Measurements from ENCODE around the gene INSM1. TPM values are rescaled to one million over a fixed set of nuclear protein-coding genes. Genes with fewer than 3 reads are reported as not detected.

The INSM1 gene
- polyA plus RNA-seq (2011; rRNA removed), result not detected in 2 replicates
- not detected in 2 replicates for polyA minus RNA-seq (2011; rRNA and poly(A)+ RNA removed)

GRCh38 chr20:20367575-20368417 lies at the start of gene INSM1:
INSM1 (plus strand) TSS chr20:20368104; CDS start chr20:20368268, 164 bp downstream.
- DNase-seq (ENCODE audit: low read depth), result no peak
- no peak within 1 kb of the TSS for H3K4me3 ChIP-seq (ENCODE audit: low read depth, low read length)
- ChIA-PET CTCF (no interaction called here), POLR2A (no interaction called here)
- no peaks in the 10 kb centered on the region for H3K36me3 ChIP-seq (ENCODE audit: control insufficient read depth, insufficient read depth, low read length)
- TF ChIP-seq CTCF (IDR thresholded peaks at IDR 0.05; ENCODE audit: insufficient read depth, low read depth, low read length), result no peak
- H3K27me3 ChIP-seq (ENCODE audit: control insufficient read depth, insufficient read depth, low read length), result peaks cover 41% of the 10 kb centered on the region

- POLR2A ChIA-PET, result no interaction called here
- CTCF ChIA-PET, result interaction anchor here (0.6 kb wide), 1 partner anchor 9 kb away, joined by 3 read pairs; no protein-coding TSS in a partner anchor
- no peaks in the 10 kb centered on the region for H3K36me3 ChIP-seq (ENCODE audit: control insufficient read depth, insufficient read depth, low read length)
- DNase-seq (ENCODE audit: low read depth), result no peak
- no peaks in the 10 kb centered on the region for H3K27me3 ChIP-seq (ENCODE audit: control insufficient read depth, insufficient read depth, low read length)
- H3K4me3 ChIP-seq (ENCODE audit: low read depth, low read length), result no peak overlapping the region
- TF ChIP-seq CTCF (IDR thresholded peaks at IDR 0.05; ENCODE audit: insufficient read depth, low read depth, low read length), result no peak
Measured at GRCh38 chr20:20318365-20319161, 49.3 kb upstream of the INSM1 start.

- ChIA-PET POLR2A (interaction anchor here (0.6 kb wide), 1 partner anchor 12 kb away, joined by 4 read pairs; no protein-coding TSS in a partner anchor), CTCF (no interaction called here)
- H3K4me3 ChIP-seq (ENCODE audit: low read depth, low read length), result no peak overlapping the region
- H3K27me3 ChIP-seq (ENCODE audit: control insufficient read depth, insufficient read depth, low read length), result no peaks in the 10 kb centered on the region
- DNase-seq (ENCODE audit: low read depth), result no peak
- no peaks in the 10 kb centered on the region for H3K36me3 ChIP-seq (ENCODE audit: control insufficient read depth, insufficient read depth, low read length)
- TF ChIP-seq CTCF (IDR thresholded peaks at IDR 0.05; ENCODE audit: insufficient read depth, low read depth, low read length), result no peak
Measured at GRCh38 chr20:20321134-20321533, 46.8 kb upstream of the INSM1 start.

- no peak for DNase-seq (ENCODE audit: low read depth)
- CTCF ChIA-PET, result no interaction called here
- POLR2A ChIA-PET, result no interaction called here
- TF ChIP-seq CTCF (IDR thresholded peaks at IDR 0.05; ENCODE audit: insufficient read depth, low read depth, low read length), result no peak
- Histone ChIP-seq H3K4me3 (ENCODE audit: low read depth, low read length) (no peak overlapping the region), H3K36me3 (ENCODE audit: control insufficient read depth, insufficient read depth, low read length) (no peaks in the 10 kb centered on the region), H3K27me3 (ENCODE audit: control insufficient read depth, insufficient read depth, low read length) (no peaks in the 10 kb centered on the region)
Measured at GRCh38 chr20:20321917-20322316, 46.0 kb upstream of the INSM1 start.

GRCh38 chr20:20322912-20323311 lies 45.0 kb upstream of the INSM1 start:
- Histone ChIP-seq H3K4me3 (ENCODE audit: low read depth, low read length) (no peak overlapping the region), H3K36me3 (ENCODE audit: control insufficient read depth, insufficient read depth, low read length) (no peaks in the 10 kb centered on the region), H3K27me3 (ENCODE audit: control insufficient read depth, insufficient read depth, low read length) (no peaks in the 10 kb centered on the region)
- no peak for TF ChIP-seq CTCF (IDR thresholded peaks at IDR 0.05; ENCODE audit: insufficient read depth, low read depth, low read length)
- POLR2A ChIA-PET, result no interaction called here
- CTCF ChIA-PET, result no interaction called here
- DNase-seq (ENCODE audit: low read depth), result no peak

Data from BJ (cell line).